HG03520 (cell line): Measurements from ENCODE around the gene RPS6KA4.

Experiments used
- ATAC-seq: cut with Tn5 transposase; IDR thresholded peaks from one replicate; pipeline ENCODE4 v1.9.1; 2021; ENCODE audit warnings: mild to moderate bottlenecking, moderate library complexity; ENCODE audit not compliant: unreplicated experiment

The RPS6KA4 gene

GRCh38 chr11:64384028-64384737 is 25.2 kb downstream of the RPS6KA4 start:
- no peak for ATAC-seq

- ATAC-seq, result no peak
These were observed 26.3 kb downstream of the RPS6KA4 start for GRCh38 chr11:64384981-64385944.

DNA sequence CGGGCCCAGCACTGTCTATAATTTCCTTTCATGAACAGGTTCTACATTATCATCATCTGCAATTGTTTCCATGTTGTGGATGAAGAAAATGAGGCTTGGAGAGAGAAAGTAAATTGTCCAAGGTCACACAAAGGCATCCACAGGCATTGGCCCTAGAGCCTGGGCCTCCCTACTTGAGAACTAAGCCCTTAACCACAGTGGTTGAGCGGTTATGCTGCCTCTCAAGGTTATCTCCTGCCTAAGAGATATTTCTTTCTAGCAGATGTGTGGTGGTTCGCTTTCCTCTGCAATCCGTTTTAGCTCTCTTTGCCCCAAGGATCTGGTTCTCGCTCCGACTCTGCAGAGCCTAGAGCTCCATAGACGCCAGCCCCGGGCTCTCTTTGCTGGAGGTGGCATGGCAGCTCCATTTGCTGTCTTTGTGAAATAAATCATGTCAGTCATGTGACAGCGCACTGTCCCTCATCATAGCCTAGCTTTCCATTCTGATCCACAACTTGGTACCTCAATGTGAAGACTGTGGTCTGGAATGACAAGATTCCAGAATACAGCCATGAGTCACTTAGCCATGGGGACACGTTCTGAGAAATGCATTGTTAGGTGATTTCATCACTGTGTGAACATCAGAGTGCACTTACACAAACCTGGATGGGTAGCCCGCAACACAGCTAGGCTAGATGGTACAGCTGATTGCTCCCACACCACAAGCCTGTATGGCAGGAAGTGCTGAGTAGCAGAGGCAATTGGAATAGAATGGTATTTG is 27.2 kb downstream of the RPS6KA4 start:
- no peak for ATAC-seq

GRCh38 chr11:64387916-64388315 is 29.0 kb downstream of the RPS6KA4 start:
- no peak for ATAC-seq

GRCh38 chr11:64388894-64389293 is 29.9 kb downstream of the RPS6KA4 start:
- ATAC-seq, result no peak

GRCh38 chr11:64389851-64390250 is 30.9 kb downstream of the RPS6KA4 start:
- no peak for ATAC-seq

DNA sequence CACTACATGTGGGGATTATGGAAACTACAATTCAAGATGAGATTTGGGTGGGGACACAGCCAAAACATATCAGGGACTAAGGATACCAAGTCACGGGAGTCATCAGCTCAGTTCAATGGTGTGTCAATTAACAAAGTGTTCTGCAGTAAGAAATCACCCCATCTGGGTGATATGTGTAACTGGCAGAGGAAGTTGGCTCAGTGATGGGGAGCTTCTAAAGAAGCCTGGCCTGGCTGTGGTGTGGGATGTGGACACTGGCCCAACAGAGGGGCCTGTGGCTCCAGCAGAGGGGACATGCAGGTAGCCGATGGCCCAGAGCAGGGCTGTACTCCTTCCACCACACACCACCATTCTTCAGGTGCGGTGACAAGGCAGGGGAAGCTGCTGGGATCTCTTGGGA is 31.6 kb downstream of the RPS6KA4 start:
- no peak for ATAC-seq

DNA sequence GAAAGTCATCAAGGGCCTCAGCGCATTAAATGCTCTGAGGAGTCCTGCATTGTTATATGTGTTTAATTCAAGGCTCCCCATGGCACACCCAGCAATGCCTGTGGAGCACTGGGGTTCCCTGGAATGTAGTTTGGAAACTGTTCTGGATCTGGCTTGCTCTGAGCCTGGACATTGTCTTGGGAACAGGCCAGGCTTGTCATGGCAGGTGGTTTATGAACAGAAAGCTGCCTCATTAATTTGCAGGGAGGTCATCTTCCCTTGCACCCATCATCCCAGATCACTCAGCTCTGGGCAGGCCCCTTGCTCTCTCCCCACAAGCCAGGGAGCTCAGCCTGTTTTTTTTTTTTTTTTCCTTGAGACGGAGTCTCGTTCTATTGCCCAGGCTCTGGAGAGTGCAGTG is 32.9 kb downstream of the RPS6KA4 start:
- ATAC-seq, result no peak

- ATAC-seq, result no peak
These were observed 36.6 kb downstream of the RPS6KA4 start for GRCh38 chr11:64395545-64396078.

GRCh38 chr11:64396079-64396591 is 37.2 kb downstream of the RPS6KA4 start:
- no peak for ATAC-seq

DNA sequence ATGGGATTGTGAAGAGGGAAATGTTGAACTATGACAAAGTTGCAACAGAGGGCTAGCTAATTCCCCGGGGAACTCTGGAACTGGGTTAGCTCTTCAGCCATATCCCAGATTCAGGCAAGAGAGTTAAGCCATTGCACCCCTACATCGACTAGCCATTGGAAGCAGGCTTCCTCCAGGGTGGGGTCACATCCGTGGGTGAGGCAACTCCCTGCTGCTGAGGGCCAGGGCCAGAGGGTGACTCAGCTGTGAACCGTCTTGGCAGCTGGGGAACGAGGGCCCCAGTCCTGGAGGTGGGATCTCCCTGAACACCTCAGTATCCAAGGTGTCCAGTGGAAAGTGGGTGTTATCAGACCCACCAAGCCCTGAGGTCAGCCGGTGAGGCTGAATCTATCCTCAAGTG is 41.1 kb downstream of the RPS6KA4 start:
- no peak for ATAC-seq

- ATAC-seq, result no peak
These were observed 41.7 kb downstream of the RPS6KA4 start for GRCh38 chr11:64400667-64401066.

DNA sequence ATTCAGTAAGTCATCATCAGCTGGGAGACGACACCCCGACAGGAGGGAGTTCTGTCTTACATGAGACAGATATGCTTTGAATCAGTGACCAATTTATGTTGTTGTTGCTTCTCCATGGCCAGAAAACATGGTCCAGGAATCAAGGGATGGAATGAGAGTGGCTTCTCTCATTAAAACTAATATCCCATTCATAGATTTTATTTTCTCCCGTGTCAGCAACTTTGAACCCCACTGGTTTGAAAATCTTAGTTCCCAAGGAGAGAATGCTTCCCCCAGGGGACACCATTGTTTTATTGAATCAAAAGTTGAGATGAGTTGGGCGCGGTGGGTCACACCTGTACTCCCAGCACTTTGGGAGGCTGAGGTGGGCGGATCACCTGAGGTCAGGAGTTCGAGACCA is 42.8 kb downstream of the RPS6KA4 start:
- no peak for ATAC-seq

- no peak for ATAC-seq
These were observed 44.1 kb downstream of the RPS6KA4 start for GRCh38 chr11:64403106-64403505.

DNA sequence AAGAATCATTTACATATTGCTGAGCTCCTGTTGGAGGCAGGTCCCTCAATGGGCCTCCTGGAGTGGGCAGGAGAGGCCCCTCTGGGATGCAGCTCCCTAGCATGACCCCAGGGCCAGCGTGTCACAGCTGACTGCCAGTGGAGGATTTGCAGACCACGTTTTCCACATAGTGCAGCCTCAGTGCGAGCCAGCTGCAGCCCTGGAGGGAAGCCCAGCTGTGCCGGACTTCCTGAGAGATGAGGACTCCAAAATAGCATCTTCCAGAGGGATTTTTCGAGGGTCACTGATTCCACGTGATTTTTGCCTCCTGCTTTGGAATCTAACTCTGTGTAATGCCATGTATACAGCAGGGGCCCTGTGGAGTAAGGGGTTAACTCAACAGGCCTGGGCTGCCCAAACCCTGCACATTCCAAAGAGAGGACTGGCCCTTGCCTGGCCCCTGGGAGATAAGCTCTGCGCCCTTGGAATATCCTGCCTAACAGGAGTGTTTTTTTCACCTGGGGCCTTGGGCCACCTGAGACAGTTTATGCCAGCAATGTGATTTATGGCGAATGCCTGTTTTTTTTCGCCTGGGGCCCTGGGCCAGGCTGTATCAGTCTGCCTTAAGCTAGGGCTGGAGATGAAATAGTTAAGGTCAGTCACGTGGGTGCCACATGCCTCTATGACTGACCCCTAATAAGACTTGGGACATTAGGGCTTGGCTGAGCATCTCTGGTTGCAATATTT is 47.4 kb downstream of the RPS6KA4 start:
- no peak for ATAC-seq

- no peak for ATAC-seq
These were observed 48.3 kb downstream of the RPS6KA4 start for GRCh38 chr11:64407221-64407620.

DNA sequence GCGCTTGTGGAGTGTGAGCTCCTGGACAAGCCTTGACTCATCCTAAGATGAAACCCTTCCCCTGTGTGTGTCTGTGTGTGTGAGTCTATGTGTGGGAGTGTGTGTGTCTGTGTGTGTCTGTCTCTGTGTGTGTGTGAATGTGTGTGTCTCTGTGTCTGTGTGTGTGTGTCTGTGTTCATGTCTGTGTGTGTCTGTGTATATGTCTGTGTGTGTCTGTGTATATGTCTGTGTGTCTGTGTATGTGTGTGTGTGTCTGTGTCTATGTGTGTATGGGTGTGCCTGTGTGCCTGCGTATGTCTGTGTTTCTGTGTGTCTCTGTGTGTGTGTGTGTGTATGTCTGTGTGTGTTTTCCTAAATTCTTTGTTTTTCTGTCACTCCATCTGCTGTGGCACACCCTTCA is 48.7 kb downstream of the RPS6KA4 start:
- no peak for ATAC-seq

DNA sequence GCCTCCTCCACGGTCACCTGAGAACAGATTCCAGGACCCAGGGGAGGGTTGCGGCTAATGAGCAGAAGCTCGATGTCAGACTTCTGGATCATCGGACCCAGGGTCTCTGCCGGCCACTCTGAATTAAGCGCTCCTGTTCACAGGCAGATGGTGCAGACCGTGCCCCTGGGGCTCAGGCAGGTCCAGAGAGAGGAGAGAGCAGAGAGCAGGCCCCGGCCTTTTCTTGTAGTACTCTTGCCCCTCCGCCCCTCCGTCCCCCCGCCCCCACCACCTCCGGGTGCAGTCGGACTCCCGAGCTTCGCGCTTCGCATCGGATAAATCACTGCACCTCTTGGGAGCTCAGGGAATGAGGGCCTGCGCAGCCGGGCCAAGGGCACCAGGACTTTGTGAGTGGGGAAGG is 50.3 kb downstream of the RPS6KA4 start:
- ATAC-seq, result no peak

GRCh38 chr11:64409707-64410403 is 50.9 kb downstream of the RPS6KA4 start:
- ATAC-seq, result no peak

DNA sequence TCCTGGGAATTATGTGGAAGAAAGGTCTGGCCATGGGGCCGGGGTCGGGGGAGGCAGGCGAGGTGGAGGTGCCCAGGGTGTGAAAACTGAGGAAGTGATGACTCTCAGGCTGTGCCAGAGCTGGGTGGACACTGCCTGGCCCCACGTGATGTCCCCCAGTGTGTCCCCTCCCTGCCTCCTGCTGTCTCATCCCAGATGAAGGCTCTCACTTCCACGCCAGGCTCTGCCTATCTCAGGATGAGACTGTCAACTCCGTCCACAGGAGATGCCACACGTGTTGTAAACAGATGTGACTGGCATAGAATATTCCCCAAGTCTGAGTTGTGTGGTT is 51.4 kb downstream of the RPS6KA4 start:
- ATAC-seq, result no peak
